Neural cell (in vitro differentiated cells): ENCODE measurements around the gene PIGS.

Experiments used
- CTCF ChIP-seq: fragments of 450-650 bp; IDR thresholded peaks from 2 replicates; pipeline ENCODE4 v1.5.1; 2014; ENCODE audit warnings: antibody characterized with exemption, mild to moderate bottlenecking, moderate library complexity; ENCODE audit not compliant: poor library complexity, severe bottlenecking
- EZH2 ChIP-seq: fragments of 200-600, 300-800 bp; shearing (Covaris generic), sonication (generic); IDR thresholded peaks from 2 replicates; pipeline ENCODE4 v1.6.1; 2014; ENCODE audit warnings: antibody characterized with exemption, low read length, borderline replicate concordance, mild to moderate bottlenecking; ENCODE audit not compliant: insufficient read depth, poor library complexity, severe bottlenecking
- POLR2AphosphoS5 ChIP-seq: IDR thresholded peaks from 2 replicates; pipeline ENCODE4 v1.6.1; 2012
- RAD21 ChIP-seq: fragments of 450-650 bp; conservative IDR thresholded peaks from 2 replicates; pipeline ENCODE4 v1.6.1; 2014; ENCODE audit warnings: antibody characterized with exemption, mild to moderate bottlenecking, moderate library complexity
- REST ChIP-seq: IDR thresholded peaks from 2 replicates; pipeline ENCODE4 v1.6.1; 2012; ENCODE audit warnings: borderline replicate concordance
- SMC3 ChIP-seq: fragments of 450-650 bp; conservative IDR thresholded peaks from 2 replicates; pipeline ENCODE4 v1.6.1; 2014; ENCODE audit warnings: antibody characterized with exemption, mild to moderate bottlenecking, moderate library complexity; ENCODE audit not compliant: poor library complexity

GRCh38 chr17:28573040-28573380 is 1.7 kb upstream of the PIGS start:
- TF ChIP-seq REST = no peak
- TF ChIP-seq POLR2AphosphoS5 = no peak
- TF ChIP-seq CTCF = no peak
- no peak for TF ChIP-seq EZH2
- no peak for TF ChIP-seq RAD21
- TF ChIP-seq SMC3 = no peak
